Neural cell (in vitro differentiated cells): Measurements from ENCODE around the gene MYRIP. TPM values are rescaled to one million over a fixed set of nuclear protein-coding genes. Genes with fewer than 3 reads are reported as not detected.

ENCODE experiments used
- H2AFZ ChIP-seq: fragments of 200-600, 300-800 bp; sonication (generic), shearing (Covaris generic); 2 replicates; pipeline ENCODE4 v1.6.0; 2014; ENCODE audit warnings: low read depth, mild to moderate bottlenecking, antibody characterized with exemption, low read length, moderate library complexity
- H3F3A ChIP-seq: fragments of 200-600 bp; shearing (Covaris generic); 2 replicates; pipeline ENCODE4 v1.6.1; 2016; ENCODE audit warnings: mild to moderate bottlenecking, moderate library complexity, mixed read lengths, antibody characterized with exemption, low read length; ENCODE audit not compliant: insufficient read depth, poor library complexity, severe bottlenecking
- H3K27ac ChIP-seq: fragments of 200-600, 300-800 bp; sonication (generic), shearing (Covaris generic); 2 replicates; pipeline ENCODE4 v1.5.1; 2014; ENCODE audit warnings: mild to moderate bottlenecking, low read length, moderate library complexity
- H3K27me3 ChIP-seq: fragments of 300-800, 200-600 bp; sonication (generic), shearing (Covaris generic); 2 replicates; pipeline ENCODE4 v1.6.0; 2014; ENCODE audit warnings: mild to moderate bottlenecking, low read depth, low read length, moderate library complexity; ENCODE audit not compliant: insufficient read depth
- H3K36me3 ChIP-seq: fragments of 300-800, 200-600 bp; sonication (generic), shearing (Covaris generic); 2 replicates; pipeline ENCODE4 v1.5.1; 2014; ENCODE audit warnings: mild to moderate bottlenecking, antibody characterized with exemption, low read length, moderate library complexity; ENCODE audit not compliant: insufficient read depth
- H3K4me2 ChIP-seq: fragments of 300-800, 200-600 bp; sonication (generic), shearing (Covaris generic); 2 replicates; pipeline ENCODE4 v1.6.0; 2014; ENCODE audit warnings: mild to moderate bottlenecking, low read length
- H3K4me3 ChIP-seq: fragments of 300-800, 200-600 bp; sonication (generic), shearing (Covaris generic); 2 replicates; pipeline ENCODE4 v1.5.1; 2014; ENCODE audit warnings: mild to moderate bottlenecking, low read length, moderate library complexity
- H3K79me2 ChIP-seq: fragments of 200-600 bp; shearing (Covaris generic); replicated peaks from 2 replicates; pipeline ENCODE4 v1.6.0; 2014; ENCODE audit warnings: mild to moderate bottlenecking, low read length, moderate library complexity; ENCODE audit not compliant: insufficient read depth
- H3K9ac ChIP-seq: fragments of 300-800, 200-600 bp; sonication (generic), shearing (Covaris generic); 2 replicates; pipeline ENCODE4 v1.6.1; 2016; ENCODE audit warnings: mild to moderate bottlenecking, low read length, mixed read lengths
- H3K9me2 ChIP-seq: fragments of 200-600 bp; shearing (Covaris generic); 2 replicates; pipeline ENCODE4 v1.6.1; 2016; ENCODE audit warnings: mild to moderate bottlenecking, low read length, mixed read lengths; ENCODE audit not compliant: insufficient read depth
- H3K9me3 ChIP-seq: fragments of 200-600, 300-800 bp; sonication (generic), shearing (Covaris generic); 2 replicates; pipeline ENCODE4 v1.6.1; 2016; ENCODE audit warnings: mild to moderate bottlenecking, mixed run types, low read length, moderate library complexity, mixed read lengths
- H4K20me1 ChIP-seq: fragments of 200-600 bp; shearing (Covaris generic); 2 replicates; pipeline ENCODE4 v1.6.1; 2016; ENCODE audit warnings: mild to moderate bottlenecking, mixed run types; ENCODE audit not compliant: insufficient read depth
- EP300 ChIP-seq: fragments of 450-650 bp; conservative IDR thresholded peaks from 2 replicates; pipeline ENCODE4 v1.6.1; 2014; ENCODE audit warnings: antibody characterized with exemption, mild to moderate bottlenecking, moderate library complexity; ENCODE audit not compliant: poor library complexity, severe bottlenecking
- EZH2 ChIP-seq: fragments of 200-600, 300-800 bp; shearing (Covaris generic), sonication (generic); IDR thresholded peaks from 2 replicates; pipeline ENCODE4 v1.6.1; 2014; ENCODE audit warnings: antibody characterized with exemption, low read length, borderline replicate concordance, mild to moderate bottlenecking; ENCODE audit not compliant: insufficient read depth, poor library complexity, severe bottlenecking
- MXI1 ChIP-seq: fragments of 450-650 bp; conservative IDR thresholded peaks from 2 replicates; pipeline ENCODE4 v1.6.1; 2014; ENCODE audit warnings: antibody characterized with exemption, mild to moderate bottlenecking; ENCODE audit not compliant: poor library complexity, severe bottlenecking
- POLR2AphosphoS5 ChIP-seq: IDR thresholded peaks from 2 replicates; pipeline ENCODE4 v1.6.1; 2012
- RAD21 ChIP-seq: fragments of 450-650 bp; conservative IDR thresholded peaks from 2 replicates; pipeline ENCODE4 v1.6.1; 2014; ENCODE audit warnings: antibody characterized with exemption, mild to moderate bottlenecking, moderate library complexity
- SMC3 ChIP-seq: fragments of 450-650 bp; conservative IDR thresholded peaks from 2 replicates; pipeline ENCODE4 v1.6.1; 2014; ENCODE audit warnings: antibody characterized with exemption, mild to moderate bottlenecking, moderate library complexity; ENCODE audit not compliant: poor library complexity
- TAF1 ChIP-seq: IDR thresholded peaks from 2 replicates; pipeline ENCODE4 v1.6.1; 2012; ENCODE audit warnings: low read depth
- polyA plus RNA-seq: library from polyadenylated mRNA; depleted of rRNA; stranded (reverse); fragments of >200 nt; gene quantifications from 2 replicates; pipeline ENCODE4 v1.2.3, GENCODE V29; 2014
- TF ChIP-seq, protein P1 (sequence below): fragments of 450-650 bp; IDR thresholded peaks from 2 replicates; pipeline ENCODE4 v1.5.1; 2014; ENCODE audit warnings: antibody characterized with exemption, mild to moderate bottlenecking, moderate library complexity; ENCODE audit not compliant: poor library complexity, severe bottlenecking
- TF ChIP-seq, protein P2 (sequence below): IDR thresholded peaks from 2 replicates; pipeline ENCODE4 v1.6.1; 2012; ENCODE audit warnings: borderline replicate concordance

Gene MYRIP
- polyA plus RNA-seq, 1 donor from 2014 or later, result 0.76 TPM

DNA sequence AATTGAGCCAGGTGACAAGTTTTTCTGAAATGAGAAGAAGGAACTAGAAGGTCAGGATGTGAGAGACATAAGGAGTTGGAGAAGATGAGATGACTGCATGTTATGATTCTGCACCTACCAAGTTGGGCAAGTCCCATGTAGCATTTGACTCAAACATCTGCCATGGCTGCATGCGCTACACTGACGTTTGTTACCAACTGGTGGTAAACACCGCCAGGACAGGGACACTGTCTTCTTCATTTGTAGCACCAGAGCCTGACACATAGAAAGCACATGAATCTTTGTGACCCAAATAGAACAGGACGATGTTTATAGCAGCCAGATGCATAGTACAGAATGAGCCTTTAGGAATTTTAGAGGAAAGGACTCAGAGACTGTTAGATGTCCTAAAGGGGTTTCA is 236.7 kb downstream of the MYRIP start:
- no peaks in the 10 kb centered on the region for H3K9me2 ChIP-seq
- H3K36me3 ChIP-seq, result no peaks in the 10 kb centered on the region
- no peaks in the 10 kb centered on the region for H3K79me2 ChIP-seq
- no peak overlapping the region for H2AFZ ChIP-seq
- H3K4me2 ChIP-seq, result no peak overlapping the region
- H3K27me3 ChIP-seq, result no peaks in the 10 kb centered on the region
- no peak overlapping the region for H3K9ac ChIP-seq
- no peaks in the 10 kb centered on the region for H3F3A ChIP-seq
- no peak for TF ChIP-seq POLR2AphosphoS5
- no peak for TF ChIP-seq EZH2
- TF ChIP-seq SMC3, result no peak
- no peak for TF ChIP-seq RAD21
- TF ChIP-seq TAF1, result no peak
- TF ChIP-seq MXI1, result no peak
- no peaks in the 10 kb centered on the region for H3K9me3 ChIP-seq
- no peaks in the 10 kb centered on the region for H4K20me1 ChIP-seq
- H3K27ac ChIP-seq, result no peak overlapping the region
- H3K4me3 ChIP-seq, result no peak overlapping the region

DNA sequence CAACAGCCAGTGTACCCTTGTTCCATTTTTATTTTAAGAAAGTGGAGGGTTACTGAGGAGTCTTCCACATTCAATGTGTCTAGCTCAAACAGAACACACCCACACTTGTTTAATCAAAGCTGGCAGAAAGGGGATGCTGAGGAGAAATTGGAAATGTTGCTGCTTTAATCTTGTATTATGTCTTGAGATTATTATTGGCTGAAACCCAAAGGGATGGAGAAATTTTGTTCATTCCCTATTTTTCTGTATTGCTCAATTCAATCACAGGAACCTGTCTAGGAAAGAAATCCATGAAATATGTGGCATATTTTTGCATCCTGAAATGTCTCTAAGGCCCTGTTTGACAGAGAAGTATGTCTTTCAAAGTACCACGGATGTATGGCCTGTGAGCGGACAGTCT is 238.0 kb downstream of the MYRIP start:
- Histone ChIP-seq H3K4me3 (no peak overlapping the region), H3K79me2 (no peaks in the 10 kb centered on the region), H3K9ac (no peak overlapping the region), H3F3A (no peaks in the 10 kb centered on the region), H3K9me2 (no peaks in the 10 kb centered on the region), H3K36me3 (no peaks in the 10 kb centered on the region), H3K27me3 (no peaks in the 10 kb centered on the region), H3K9me3 (no peaks in the 10 kb centered on the region), H4K20me1 (no peaks in the 10 kb centered on the region), H3K4me2 (no peak overlapping the region), H3K27ac (no peak overlapping the region), H2AFZ (no peak overlapping the region)
- no peak for TF ChIP-seq MXI1
- TF ChIP-seq, protein P1, sequence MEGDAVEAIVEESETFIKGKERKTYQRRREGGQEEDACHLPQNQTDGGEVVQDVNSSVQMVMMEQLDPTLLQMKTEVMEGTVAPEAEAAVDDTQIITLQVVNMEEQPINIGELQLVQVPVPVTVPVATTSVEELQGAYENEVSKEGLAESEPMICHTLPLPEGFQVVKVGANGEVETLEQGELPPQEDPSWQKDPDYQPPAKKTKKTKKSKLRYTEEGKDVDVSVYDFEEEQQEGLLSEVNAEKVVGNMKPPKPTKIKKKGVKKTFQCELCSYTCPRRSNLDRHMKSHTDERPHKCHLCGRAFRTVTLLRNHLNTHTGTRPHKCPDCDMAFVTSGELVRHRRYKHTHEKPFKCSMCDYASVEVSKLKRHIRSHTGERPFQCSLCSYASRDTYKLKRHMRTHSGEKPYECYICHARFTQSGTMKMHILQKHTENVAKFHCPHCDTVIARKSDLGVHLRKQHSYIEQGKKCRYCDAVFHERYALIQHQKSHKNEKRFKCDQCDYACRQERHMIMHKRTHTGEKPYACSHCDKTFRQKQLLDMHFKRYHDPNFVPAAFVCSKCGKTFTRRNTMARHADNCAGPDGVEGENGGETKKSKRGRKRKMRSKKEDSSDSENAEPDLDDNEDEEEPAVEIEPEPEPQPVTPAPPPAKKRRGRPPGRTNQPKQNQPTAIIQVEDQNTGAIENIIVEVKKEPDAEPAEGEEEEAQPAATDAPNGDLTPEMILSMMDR, result no peak
- no peak for TF ChIP-seq EZH2
- TF ChIP-seq POLR2AphosphoS5, result no peak
- no peak for TF ChIP-seq RAD21
- no peak for TF ChIP-seq EP300
- TF ChIP-seq, protein P2, sequence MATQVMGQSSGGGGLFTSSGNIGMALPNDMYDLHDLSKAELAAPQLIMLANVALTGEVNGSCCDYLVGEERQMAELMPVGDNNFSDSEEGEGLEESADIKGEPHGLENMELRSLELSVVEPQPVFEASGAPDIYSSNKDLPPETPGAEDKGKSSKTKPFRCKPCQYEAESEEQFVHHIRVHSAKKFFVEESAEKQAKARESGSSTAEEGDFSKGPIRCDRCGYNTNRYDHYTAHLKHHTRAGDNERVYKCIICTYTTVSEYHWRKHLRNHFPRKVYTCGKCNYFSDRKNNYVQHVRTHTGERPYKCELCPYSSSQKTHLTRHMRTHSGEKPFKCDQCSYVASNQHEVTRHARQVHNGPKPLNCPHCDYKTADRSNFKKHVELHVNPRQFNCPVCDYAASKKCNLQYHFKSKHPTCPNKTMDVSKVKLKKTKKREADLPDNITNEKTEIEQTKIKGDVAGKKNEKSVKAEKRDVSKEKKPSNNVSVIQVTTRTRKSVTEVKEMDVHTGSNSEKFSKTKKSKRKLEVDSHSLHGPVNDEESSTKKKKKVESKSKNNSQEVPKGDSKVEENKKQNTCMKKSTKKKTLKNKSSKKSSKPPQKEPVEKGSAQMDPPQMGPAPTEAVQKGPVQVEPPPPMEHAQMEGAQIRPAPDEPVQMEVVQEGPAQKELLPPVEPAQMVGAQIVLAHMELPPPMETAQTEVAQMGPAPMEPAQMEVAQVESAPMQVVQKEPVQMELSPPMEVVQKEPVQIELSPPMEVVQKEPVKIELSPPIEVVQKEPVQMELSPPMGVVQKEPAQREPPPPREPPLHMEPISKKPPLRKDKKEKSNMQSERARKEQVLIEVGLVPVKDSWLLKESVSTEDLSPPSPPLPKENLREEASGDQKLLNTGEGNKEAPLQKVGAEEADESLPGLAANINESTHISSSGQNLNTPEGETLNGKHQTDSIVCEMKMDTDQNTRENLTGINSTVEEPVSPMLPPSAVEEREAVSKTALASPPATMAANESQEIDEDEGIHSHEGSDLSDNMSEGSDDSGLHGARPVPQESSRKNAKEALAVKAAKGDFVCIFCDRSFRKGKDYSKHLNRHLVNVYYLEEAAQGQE, result no peak
- no peak for TF ChIP-seq TAF1
- TF ChIP-seq SMC3, result no peak

DNA sequence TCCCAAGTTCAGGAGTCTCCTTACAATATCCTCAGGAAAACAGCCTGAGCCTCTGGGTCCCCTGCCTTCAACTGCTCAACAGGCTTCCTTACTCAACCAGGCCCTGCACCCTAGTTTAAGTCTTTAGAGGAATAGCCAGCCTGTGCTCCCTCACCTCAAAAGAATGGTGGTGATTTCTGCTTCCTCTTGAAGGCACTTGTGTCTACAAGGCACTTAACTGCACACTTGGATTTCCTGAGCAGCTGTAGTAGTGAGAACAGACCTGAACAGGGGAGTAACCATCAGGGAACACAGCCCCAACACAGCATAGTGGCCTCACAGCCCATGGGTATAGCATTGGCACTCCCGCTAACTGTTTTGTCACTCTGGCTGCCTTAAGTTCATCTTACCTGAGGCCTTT is 244.3 kb downstream of the MYRIP start:
- H3K27me3 ChIP-seq, result no peaks in the 10 kb centered on the region
- no peaks in the 10 kb centered on the region for H3K79me2 ChIP-seq
- no peaks in the 10 kb centered on the region for H3F3A ChIP-seq
- H3K27ac ChIP-seq, result no peak overlapping the region
- H3K36me3 ChIP-seq, result no peaks in the 10 kb centered on the region
- no peak overlapping the region for H2AFZ ChIP-seq
- H3K9ac ChIP-seq, result no peak overlapping the region
- TF ChIP-seq MXI1 (no peak), RAD21 (no peak), TAF1 (no peak), EZH2 (no peak), SMC3 (no peak), EP300 (no peak), POLR2AphosphoS5 (no peak)
- TF ChIP-seq, protein P2, result no peak
- TF ChIP-seq, protein P1, result no peak
- no peak overlapping the region for H3K4me2 ChIP-seq
- no peak overlapping the region for H3K4me3 ChIP-seq
- H3K9me3 ChIP-seq, result no peaks in the 10 kb centered on the region
- H3K9me2 ChIP-seq, result no peaks in the 10 kb centered on the region
- H4K20me1 ChIP-seq, result no peaks in the 10 kb centered on the region
